DOHH2 (cell line): ENCODE results near the gene APMAP.

Experiments
- CTCF ChIP-seq: fragments of 200-600 bp; sonication (generic); IDR thresholded peaks from one replicate; pipeline ENCODE4 v1.5.1; 2014; ENCODE audit warnings: antibody characterized with exemption, mild to moderate bottlenecking, low read depth, low read length; ENCODE audit not compliant: poor library complexity, severe bottlenecking
- EZH2phosphoT487 ChIP-seq: fragments of 200-600 bp; sonication (generic); IDR thresholded peaks from 2 replicates; pipeline ENCODE4 v1.6.1; 2017; ENCODE audit warnings: borderline replicate concordance, mild to moderate bottlenecking, antibody characterized with exemption, low read length, moderate library complexity, mixed read lengths

- TF ChIP-seq CTCF (no peak), EZH2phosphoT487 (no peak)
Observed at GRCh38 chr20:24957326-24958016, 35.1 kb downstream of the APMAP start.
